Panc1 (cell line): ENCODE results near the gene HMGXB4.

ENCODE experiments used
- POLR2AphosphoS5 ChIP-seq: IDR thresholded peaks from 2 replicates; pipeline ENCODE4 v1.6.1; 2012; ENCODE audit warnings: mild to moderate bottlenecking, low read depth, low read length, moderate library complexity
- SIN3A ChIP-seq: IDR thresholded peaks from 2 replicates; pipeline ENCODE4 v1.6.1; 2012; ENCODE audit warnings: low read depth, mild to moderate bottlenecking, low read length, moderate library complexity, borderline replicate concordance; ENCODE audit not compliant: insufficient read depth
- TCF7L2 ChIP-seq: IDR thresholded peaks from 2 replicates; pipeline ENCODE4 v1.6.1; 2011; ENCODE audit warnings: mild to moderate bottlenecking, low read depth, low read length, inconsistent platforms
- TF ChIP-seq, protein P1 (sequence below): fragments of 450-650 bp; IDR thresholded peaks from 2 replicates; pipeline ENCODE4 v1.5.1; 2017; ENCODE audit warnings: mild to moderate bottlenecking
- TF ChIP-seq, protein P2 (sequence below), 2 experiments: IDR thresholded peaks; 2 replicates each; pipeline ENCODE4 v1.6.1; 2011 to 2012; ENCODE audit warnings: low read depth in 2 of 2, control low read depth in 1 of 2, low read length in 1 of 2, mild to moderate bottlenecking in 1 of 2, moderate library complexity in 1 of 2; ENCODE audit not compliant: insufficient read depth in 1 of 2

DNA sequence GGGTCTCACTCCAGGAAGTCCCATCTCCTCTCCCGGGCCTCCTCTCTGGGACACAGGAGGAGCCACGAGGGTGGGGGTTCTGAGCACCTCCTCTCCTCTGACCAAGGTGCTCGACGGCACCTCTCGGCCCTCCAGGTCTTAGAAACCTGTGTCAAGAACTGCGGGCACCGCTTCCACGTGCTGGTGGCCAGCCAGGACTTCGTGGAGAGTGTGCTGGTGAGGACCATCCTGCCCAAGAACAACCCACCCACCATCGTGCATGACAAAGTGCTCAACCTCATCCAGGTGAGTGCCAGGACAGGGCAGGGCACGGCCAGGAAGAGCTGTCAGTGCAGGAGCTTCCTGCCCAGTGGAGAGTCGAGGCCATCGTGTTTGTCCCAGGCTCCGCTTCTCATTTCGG is 65.6 kb downstream of the HMGXB4 start:
- TF ChIP-seq, protein P1, sequence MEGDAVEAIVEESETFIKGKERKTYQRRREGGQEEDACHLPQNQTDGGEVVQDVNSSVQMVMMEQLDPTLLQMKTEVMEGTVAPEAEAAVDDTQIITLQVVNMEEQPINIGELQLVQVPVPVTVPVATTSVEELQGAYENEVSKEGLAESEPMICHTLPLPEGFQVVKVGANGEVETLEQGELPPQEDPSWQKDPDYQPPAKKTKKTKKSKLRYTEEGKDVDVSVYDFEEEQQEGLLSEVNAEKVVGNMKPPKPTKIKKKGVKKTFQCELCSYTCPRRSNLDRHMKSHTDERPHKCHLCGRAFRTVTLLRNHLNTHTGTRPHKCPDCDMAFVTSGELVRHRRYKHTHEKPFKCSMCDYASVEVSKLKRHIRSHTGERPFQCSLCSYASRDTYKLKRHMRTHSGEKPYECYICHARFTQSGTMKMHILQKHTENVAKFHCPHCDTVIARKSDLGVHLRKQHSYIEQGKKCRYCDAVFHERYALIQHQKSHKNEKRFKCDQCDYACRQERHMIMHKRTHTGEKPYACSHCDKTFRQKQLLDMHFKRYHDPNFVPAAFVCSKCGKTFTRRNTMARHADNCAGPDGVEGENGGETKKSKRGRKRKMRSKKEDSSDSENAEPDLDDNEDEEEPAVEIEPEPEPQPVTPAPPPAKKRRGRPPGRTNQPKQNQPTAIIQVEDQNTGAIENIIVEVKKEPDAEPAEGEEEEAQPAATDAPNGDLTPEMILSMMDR, result no peak
- TF ChIP-seq TCF7L2 (no peak), POLR2AphosphoS5 (no peak), SIN3A (no peak)
- TF ChIP-seq, protein P2, sequence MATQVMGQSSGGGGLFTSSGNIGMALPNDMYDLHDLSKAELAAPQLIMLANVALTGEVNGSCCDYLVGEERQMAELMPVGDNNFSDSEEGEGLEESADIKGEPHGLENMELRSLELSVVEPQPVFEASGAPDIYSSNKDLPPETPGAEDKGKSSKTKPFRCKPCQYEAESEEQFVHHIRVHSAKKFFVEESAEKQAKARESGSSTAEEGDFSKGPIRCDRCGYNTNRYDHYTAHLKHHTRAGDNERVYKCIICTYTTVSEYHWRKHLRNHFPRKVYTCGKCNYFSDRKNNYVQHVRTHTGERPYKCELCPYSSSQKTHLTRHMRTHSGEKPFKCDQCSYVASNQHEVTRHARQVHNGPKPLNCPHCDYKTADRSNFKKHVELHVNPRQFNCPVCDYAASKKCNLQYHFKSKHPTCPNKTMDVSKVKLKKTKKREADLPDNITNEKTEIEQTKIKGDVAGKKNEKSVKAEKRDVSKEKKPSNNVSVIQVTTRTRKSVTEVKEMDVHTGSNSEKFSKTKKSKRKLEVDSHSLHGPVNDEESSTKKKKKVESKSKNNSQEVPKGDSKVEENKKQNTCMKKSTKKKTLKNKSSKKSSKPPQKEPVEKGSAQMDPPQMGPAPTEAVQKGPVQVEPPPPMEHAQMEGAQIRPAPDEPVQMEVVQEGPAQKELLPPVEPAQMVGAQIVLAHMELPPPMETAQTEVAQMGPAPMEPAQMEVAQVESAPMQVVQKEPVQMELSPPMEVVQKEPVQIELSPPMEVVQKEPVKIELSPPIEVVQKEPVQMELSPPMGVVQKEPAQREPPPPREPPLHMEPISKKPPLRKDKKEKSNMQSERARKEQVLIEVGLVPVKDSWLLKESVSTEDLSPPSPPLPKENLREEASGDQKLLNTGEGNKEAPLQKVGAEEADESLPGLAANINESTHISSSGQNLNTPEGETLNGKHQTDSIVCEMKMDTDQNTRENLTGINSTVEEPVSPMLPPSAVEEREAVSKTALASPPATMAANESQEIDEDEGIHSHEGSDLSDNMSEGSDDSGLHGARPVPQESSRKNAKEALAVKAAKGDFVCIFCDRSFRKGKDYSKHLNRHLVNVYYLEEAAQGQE (IDR thresholded peaks at IDR 0.05; ENCODE audit: insufficient read depth in 1 of 2, low read depth in 2 of 2, low read length in 1 of 2), result no peak
